HFFc6 (cell line): ENCODE data around the gene SNX20. TPM values are rescaled to one million over a fixed set of nuclear protein-coding genes. Genes with fewer than 3 reads are reported as not detected.

Experiments used
- DNase-seq: peaks from one replicate; pipeline ENCODE4 v3.0.0-alpha.2; 2018
- H3K27ac Mint-ChIP-seq: 2 replicates; pipeline ENCODE4 v1.8.0; 2020; ENCODE audit warnings: mild to moderate bottlenecking, mixed read lengths
- H3K27me3 Mint-ChIP-seq: 2 replicates; pipeline ENCODE4 v1.8.0; 2021; ENCODE audit warnings: mild to moderate bottlenecking, moderate library complexity, mixed read lengths; ENCODE audit not compliant: insufficient read depth
- H3K36me3 Mint-ChIP-seq: 2 replicates; pipeline ENCODE4 v1.8.0; 2021; ENCODE audit warnings: low read depth, mixed read lengths
- H3K4me1 Mint-ChIP-seq: 2 replicates; pipeline ENCODE4 v1.8.0; 2020; ENCODE audit warnings: low read depth, mixed read lengths
- H3K4me3 Mint-ChIP-seq: 2 replicates; pipeline ENCODE4 v1.8.0; 2020; ENCODE audit warnings: mild to moderate bottlenecking, moderate library complexity, mixed read lengths
- H3K9me3 Mint-ChIP-seq: 2 replicates; pipeline ENCODE4 v1.8.0; 2020; ENCODE audit warnings: mild to moderate bottlenecking, mixed read lengths
- total RNA-seq, 6 experiments: library from RNA; stranded (reverse); fragmentation: NEBNext Ultra II Directional; extraction: Animal tissue kit (Norgen Biotek cat#: 25700); gene quantifications; 2 replicates in 1 of 6; 3 replicates in 5 of 6; pipeline ENCODE4 v1.2.3, GENCODE V29; 2021
- TF ChIP-seq, protein P1 (sequence below): fragments of 200-600 bp; sonication (generic); IDR thresholded peaks from 2 replicates; pipeline ENCODE4 v1.5.0; 2021; ENCODE audit warnings: antibody characterized with exemption, mild to moderate bottlenecking

Gene SNX20
- total RNA-seq, 6 experiments from 2014 or later = not detected

DNA sequence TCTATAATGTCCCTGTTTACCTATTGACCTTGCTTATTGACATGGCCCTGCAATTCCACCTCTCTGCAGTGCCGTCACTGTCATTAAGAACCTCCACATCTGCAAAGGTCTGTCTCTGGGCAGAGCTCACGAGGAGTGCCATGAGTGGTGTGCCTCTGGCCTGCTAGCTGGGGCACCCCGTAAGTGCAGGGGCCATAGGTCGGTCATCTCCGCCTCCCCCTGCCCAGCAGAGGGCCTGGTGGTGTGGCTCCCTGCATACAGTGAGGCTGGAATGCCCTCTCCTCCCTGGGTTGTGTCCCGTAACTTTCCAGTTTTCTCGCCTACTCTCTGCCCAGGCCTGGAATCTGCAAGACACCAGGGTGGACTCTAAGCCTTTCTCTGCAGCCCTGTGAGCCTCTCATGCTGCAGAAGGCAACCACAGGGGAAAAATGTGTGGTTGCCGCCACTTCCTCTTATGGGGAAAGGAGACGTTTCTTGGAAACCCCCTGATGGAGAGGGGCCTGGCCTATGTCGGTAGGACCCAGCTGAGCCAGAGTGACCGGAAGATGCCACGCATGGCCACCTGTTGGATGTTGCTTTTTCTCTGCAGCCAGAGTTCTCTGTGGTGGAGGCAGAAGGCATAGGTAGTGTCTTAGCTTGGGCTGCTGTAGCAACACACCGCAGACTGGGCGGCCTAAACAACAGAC lies 2.7 kb upstream of the SNX20 start:
- TF ChIP-seq, protein P1, sequence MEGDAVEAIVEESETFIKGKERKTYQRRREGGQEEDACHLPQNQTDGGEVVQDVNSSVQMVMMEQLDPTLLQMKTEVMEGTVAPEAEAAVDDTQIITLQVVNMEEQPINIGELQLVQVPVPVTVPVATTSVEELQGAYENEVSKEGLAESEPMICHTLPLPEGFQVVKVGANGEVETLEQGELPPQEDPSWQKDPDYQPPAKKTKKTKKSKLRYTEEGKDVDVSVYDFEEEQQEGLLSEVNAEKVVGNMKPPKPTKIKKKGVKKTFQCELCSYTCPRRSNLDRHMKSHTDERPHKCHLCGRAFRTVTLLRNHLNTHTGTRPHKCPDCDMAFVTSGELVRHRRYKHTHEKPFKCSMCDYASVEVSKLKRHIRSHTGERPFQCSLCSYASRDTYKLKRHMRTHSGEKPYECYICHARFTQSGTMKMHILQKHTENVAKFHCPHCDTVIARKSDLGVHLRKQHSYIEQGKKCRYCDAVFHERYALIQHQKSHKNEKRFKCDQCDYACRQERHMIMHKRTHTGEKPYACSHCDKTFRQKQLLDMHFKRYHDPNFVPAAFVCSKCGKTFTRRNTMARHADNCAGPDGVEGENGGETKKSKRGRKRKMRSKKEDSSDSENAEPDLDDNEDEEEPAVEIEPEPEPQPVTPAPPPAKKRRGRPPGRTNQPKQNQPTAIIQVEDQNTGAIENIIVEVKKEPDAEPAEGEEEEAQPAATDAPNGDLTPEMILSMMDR = no peak
- Mint-ChIP-seq H3K9me3 (no peaks in the 10 kb centered on the region), H3K4me3 (no peak overlapping the region), H3K4me1 (no peaks in the 10 kb centered on the region), H3K27ac (no peak overlapping the region), H3K36me3 (no peaks in the 10 kb centered on the region), H3K27me3 (peaks cover 47% of the 10 kb centered on the region)
- no peak for DNase-seq

GRCh38 chr16:50680556-50680893 lies 587 bp downstream of the SNX20 start:
- no peak overlapping the region for H3K27ac Mint-ChIP-seq
- no peaks in the 10 kb centered on the region for H3K4me1 Mint-ChIP-seq
- TF ChIP-seq, protein P1 = no peak
- DNase-seq = no peak
- H3K9me3 Mint-ChIP-seq = no peaks in the 10 kb centered on the region
- peaks cover 22% of the 10 kb centered on the region for H3K27me3 Mint-ChIP-seq
- no peak overlapping the region for H3K4me3 Mint-ChIP-seq
- no peaks in the 10 kb centered on the region for H3K36me3 Mint-ChIP-seq

- H3K27ac Mint-ChIP-seq = no peak overlapping the region
- no peak for DNase-seq
- no peak overlapping the region for H3K4me3 Mint-ChIP-seq
- TF ChIP-seq, protein P1 = no peak
- H3K36me3 Mint-ChIP-seq = no peaks in the 10 kb centered on the region
- H3K27me3 Mint-ChIP-seq = peaks cover 22% of the 10 kb centered on the region
- no peaks in the 10 kb centered on the region for H3K9me3 Mint-ChIP-seq
- no peaks in the 10 kb centered on the region for H3K4me1 Mint-ChIP-seq
These were observed 1.2 kb downstream of the SNX20 start for GRCh38 chr16:50679676-50680555.

GRCh38 chr16:50679266-50679665 lies 1.8 kb downstream of the SNX20 start:
- no peak overlapping the region for H3K4me3 Mint-ChIP-seq
- H3K4me1 Mint-ChIP-seq = no peaks in the 10 kb centered on the region
- no peak for DNase-seq
- H3K27ac Mint-ChIP-seq = no peak overlapping the region
- TF ChIP-seq, protein P1 = no peak
- peaks cover 22% of the 10 kb centered on the region for H3K27me3 Mint-ChIP-seq
- H3K36me3 Mint-ChIP-seq = no peaks in the 10 kb centered on the region
- H3K9me3 Mint-ChIP-seq = no peaks in the 10 kb centered on the region

GRCh38 chr16:50678531-50678930 lies 2.6 kb downstream of the SNX20 start:
- Mint-ChIP-seq H3K27me3 (peaks cover 15% of the 10 kb centered on the region), H3K36me3 (no peaks in the 10 kb centered on the region; the same call in 1 of the 2 replicates), H3K4me1 (no peaks in the 10 kb centered on the region), H3K9me3 (peaks cover 4% of the 10 kb centered on the region), H3K27ac (no peak overlapping the region), H3K4me3 (no peak overlapping the region)
- TF ChIP-seq, protein P1 = no peak
- DNase-seq = no peak
